ENCODE data around the gene CC2D2B. TPM values are rescaled to one million over a fixed set of nuclear protein-coding genes. Genes with fewer than 3 reads are reported as not detected.

CC2D2B gene
- total and polyA plus RNA-seq, 2 of the 8 experiments (the other 6 are each of a cell fraction or from before 2014, with no cell fraction given): 0.09 to 0.71 TPM

- no peak overlapping the region for H4K91ac ChIP-seq (replicated peaks; ENCODE audit: insufficient read length, low read length)
- no peaks in the 10 kb centered on the region for H3K36me3 ChIP-seq (ENCODE audit: control insufficient read depth in 2 of 4, insufficient read depth in 4 of 4, low read length in 3 of 4)
- H2AK5ac ChIP-seq (ENCODE audit: low read depth, low read length): no peak overlapping the region
- no peak overlapping the region for H3K27ac ChIP-seq (ENCODE audit: low read depth, low read length)
- H3K4me2 ChIP-seq (ENCODE audit: insufficient read depth in 1 of 2, low read depth in 2 of 2, low read length in 2 of 2): no peak overlapping the region
- H3K18ac ChIP-seq (ENCODE audit: extremely low read depth, low read length): no peak overlapping the region
- H3K4me3 ChIP-seq (ENCODE audit: extremely low read depth in 1 of 4, insufficient read depth in 2 of 4, low read depth in 3 of 4, low read length in 4 of 4): no peak overlapping the region
- H3K9me3 ChIP-seq (ENCODE audit: insufficient read depth in 2 of 2, low read depth in 1 of 2, low read length in 1 of 2): no peaks in the 10 kb centered on the region
- POLR2A ChIA-PET (ENCODE audit: partially characterized antibody): interaction anchor here (1.1 kb wide), 1 partner anchor 8 kb away, joined by 3 read pairs; no protein-coding TSS in a partner anchor
- H3K14ac ChIP-seq (ENCODE audit: insufficient read length): no peak overlapping the region
- H2BK12ac ChIP-seq (ENCODE audit: low read depth, low read length): no peak overlapping the region
- no peaks in the 10 kb centered on the region for H3K4me1 ChIP-seq (replicated peaks in 1 of 4; ENCODE audit: control insufficient read depth in 3 of 4, insufficient read depth in 4 of 4, low read length in 3 of 4)
- no peak overlapping the region for H3K9ac ChIP-seq (replicated peaks in 1 of 4; ENCODE audit: extremely low read depth in 1 of 4, low read depth in 3 of 4, low read length in 3 of 4)
- H3K23me2 ChIP-seq (ENCODE audit: low read depth, low read length): no peaks in the 10 kb centered on the region
- no peak overlapping the region for H2AFZ ChIP-seq (ENCODE audit: low read length)
- no peak overlapping the region for H3K23ac ChIP-seq (ENCODE audit: insufficient read length)
- no peak overlapping the region for H2BK15ac ChIP-seq (ENCODE audit: low read length)
- no peaks in the 10 kb centered on the region for H3K79me2 ChIP-seq (ENCODE audit: control insufficient read depth in 1 of 2, insufficient read depth in 2 of 2, low read length in 2 of 2)
- FAIRE-seq (no peak), DNase-seq (ENCODE audit: low read depth in 1 of 2, low spot score in 2 of 2) (no peak)
- H4K20me1 ChIP-seq (replicated peaks in 1 of 2; ENCODE audit: control insufficient read depth in 1 of 2, insufficient read depth in 2 of 2, low read length in 2 of 2): no peaks in the 10 kb centered on the region
- no peak overlapping the region for H4K8ac ChIP-seq (ENCODE audit: extremely low read depth, insufficient read depth, low read length)
- no peak overlapping the region for H2BK20ac ChIP-seq (ENCODE audit: low read length)
- TF ChIP-seq RXRA (IDR thresholded peaks at IDR 0.05; ENCODE audit: insufficient read depth, low read depth, low read length) (no peak), RBBP5 (IDR thresholded peaks at IDR 0.05; ENCODE audit: borderline replicate concordance, low read depth, low read length) (no peak), CTBP2 (IDR thresholded peaks at IDR 0.05; ENCODE audit: borderline replicate concordance, insufficient read depth, insufficient read length, low read length) (no peak), POU5F1 (IDR thresholded peaks at IDR 0.05; ENCODE audit: low read depth, low read length) (no peak), MAX (IDR thresholded peaks at IDR 0.05) (no peak), SUZ12 (IDR thresholded peaks at IDR 0.05; ENCODE audit: low read length) (no peak), TAF1 (IDR thresholded peaks at IDR 0.05; ENCODE audit: low read depth, low read length) (no peak), KDM5A (IDR thresholded peaks at IDR 0.05; ENCODE audit: low read length) (no peak), TAF7 (optimal IDR thresholded peaks at IDR 0.05; ENCODE audit: borderline replicate concordance, low read depth, low read length) (no peak), SAP30 (IDR thresholded peaks at IDR 0.05; ENCODE audit: insufficient read depth, insufficient replicate concordance, low read length) (no peak)
- 63% methylated on average over 2 of the region's 2 CpGs; no CpG with 5 or more reads in 1 of the 2 experiments for WGBS, 2 experiments (ENCODE audit: extremely low coverage in 1 of 2, insufficient coverage in 1 of 2, insufficient read length in 1 of 2, insufficient replicate concordance in 2 of 2, low coverage in 1 of 2, low lambda C conversion rate in 2 of 2, missing lambda C conversion rate in 1 of 2)
- no peak overlapping the region for H2BK5ac ChIP-seq (ENCODE audit: low read depth, low read length)
- H3K27me3 ChIP-seq (replicated peaks in 1 of 4; ENCODE audit: control insufficient read depth in 3 of 4, extremely low read depth in 1 of 4, insufficient read depth in 3 of 4, low read length in 3 of 4): no peaks in the 10 kb centered on the region
- H3K4ac ChIP-seq (replicated peaks; ENCODE audit: insufficient read length, low read depth, low read length): no peak overlapping the region
- no peak overlapping the region for H4K5ac ChIP-seq (ENCODE audit: insufficient read length, low read depth, low read length)
- no peak overlapping the region for H2BK120ac ChIP-seq (replicated peaks; ENCODE audit: low read depth, low read length)
- H3K79me1 ChIP-seq (ENCODE audit: low read depth, low read length): no peaks in the 10 kb centered on the region
- H3K56ac ChIP-seq (replicated peaks; ENCODE audit: insufficient read length, low read depth, low read length): no peak overlapping the region
- CTCF ChIA-PET (ENCODE audit: partially characterized antibody): interaction anchor here (1.1 kb wide), 1 partner anchor 22 kb away, joined by 3 read pairs; no protein-coding TSS in a partner anchor
Measured at GRCh38 chr10:95982200-95982599, 74.4 kb downstream of the CC2D2B start.

Data from H1 (cell line).